ENCODE results near the gene FGF2.
A peak's percentile ranks its signal among the peaks of the same experiment; 100 is the strongest.
"Not testable (repeated sequence)": the region's sequence is repeated elsewhere in the genome, so short reads cannot be mapped to it uniquely, and the experiment has no call there.

The FGF2 gene

DNA sequence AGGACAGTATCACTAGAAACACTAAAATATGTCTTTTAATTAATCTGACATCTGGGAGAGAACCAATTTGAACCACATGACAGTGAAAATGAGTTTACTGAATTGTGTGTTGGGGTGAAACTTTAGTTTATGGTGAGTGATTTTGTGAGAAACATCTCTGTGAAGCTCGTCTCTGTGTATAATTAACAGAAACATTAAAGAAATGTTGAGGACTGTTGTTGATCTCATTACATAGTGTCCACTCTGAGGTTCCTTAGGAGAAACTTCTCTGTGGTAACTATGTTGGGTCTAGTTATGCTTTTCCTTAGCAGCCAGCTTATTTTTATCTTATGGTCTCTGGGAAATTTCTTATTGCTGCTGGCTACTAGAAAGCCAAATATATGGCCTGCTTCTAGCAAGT lies 15.8 kb downstream of the FGF2 start:
- Histone ChIP-seq H3K27ac (no peak overlapping the region), H3K4me3 (no peak overlapping the region)

DNA sequence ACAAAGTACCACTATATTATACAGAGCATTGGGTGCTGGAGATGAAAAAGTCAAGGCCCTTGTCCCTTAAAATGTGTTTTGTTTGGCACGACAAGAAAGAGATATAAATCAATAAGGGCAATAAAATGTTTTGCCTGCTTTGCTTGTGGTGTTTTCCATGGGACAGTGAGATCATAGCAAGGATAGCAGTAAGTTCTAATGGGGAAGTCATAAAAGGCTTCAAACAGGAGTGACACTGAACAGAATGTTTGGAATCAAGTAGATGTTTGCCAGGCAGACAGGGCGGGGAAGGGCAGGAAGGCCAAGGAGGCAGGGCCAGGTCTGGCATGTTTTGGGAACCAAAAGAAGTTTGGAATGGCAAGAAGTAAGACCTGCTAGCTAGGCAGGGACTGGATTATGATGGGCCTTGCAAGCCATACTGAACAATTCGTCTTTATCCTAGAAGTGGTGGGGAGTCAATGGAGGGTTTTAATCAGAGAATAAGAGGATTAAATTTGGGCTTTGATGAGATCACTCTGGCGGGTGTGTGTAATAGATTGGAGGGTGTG lies 16.4 kb downstream of the FGF2 start:
- H3K27ac ChIP-seq = peak overlapping the region in 4 of 21 experiments; percentile 0 to 49 (median 32)
- no peak overlapping the region for H3K4me3 ChIP-seq

DNA sequence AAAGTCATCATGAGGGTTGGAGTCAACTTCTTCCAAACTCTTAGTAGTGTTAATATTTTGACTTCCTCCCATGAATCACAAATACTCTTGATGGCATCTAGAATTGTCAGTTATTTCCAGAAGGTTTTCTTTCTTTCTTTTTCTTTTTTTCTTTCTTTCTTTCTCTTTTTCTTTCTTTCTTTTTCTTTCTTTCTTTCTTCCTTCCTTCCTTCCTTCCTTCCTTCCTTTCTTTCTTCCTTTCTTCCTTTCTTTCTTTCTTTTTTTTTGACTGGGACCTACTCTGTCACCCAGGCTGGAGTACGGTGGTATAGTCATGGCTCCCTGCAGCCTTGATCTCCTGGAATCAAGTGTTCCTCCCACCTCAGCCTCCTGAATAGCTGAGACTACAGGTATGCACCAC lies 17.8 kb downstream of the FGF2 start:
- not testable (repeated sequence) for H3K27ac ChIP-seq, H3K4me3 ChIP-seq

DNA sequence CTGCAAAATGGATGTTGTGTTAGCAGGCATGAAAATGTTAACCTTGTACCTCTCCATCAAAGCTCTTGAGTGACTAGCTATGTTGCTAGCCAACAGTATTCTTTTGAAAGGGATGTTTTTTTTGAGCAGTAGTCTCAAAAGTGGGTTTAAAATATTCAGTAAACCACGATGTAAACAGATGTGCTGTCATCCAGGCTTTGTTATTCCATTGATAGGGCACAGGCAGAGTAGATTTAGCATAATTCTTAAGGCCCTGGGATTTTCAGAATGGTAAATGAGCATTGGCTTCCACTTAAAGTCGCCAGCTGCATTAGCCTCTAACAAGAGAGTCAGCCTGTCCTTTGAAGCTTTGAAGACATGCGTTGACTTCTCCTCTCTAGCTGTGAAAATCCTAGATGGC lies 18.4 kb downstream of the FGF2 start:
- Histone ChIP-seq H3K4me3 (no peak overlapping the region), H3K27ac (no peak overlapping the region)

DNA sequence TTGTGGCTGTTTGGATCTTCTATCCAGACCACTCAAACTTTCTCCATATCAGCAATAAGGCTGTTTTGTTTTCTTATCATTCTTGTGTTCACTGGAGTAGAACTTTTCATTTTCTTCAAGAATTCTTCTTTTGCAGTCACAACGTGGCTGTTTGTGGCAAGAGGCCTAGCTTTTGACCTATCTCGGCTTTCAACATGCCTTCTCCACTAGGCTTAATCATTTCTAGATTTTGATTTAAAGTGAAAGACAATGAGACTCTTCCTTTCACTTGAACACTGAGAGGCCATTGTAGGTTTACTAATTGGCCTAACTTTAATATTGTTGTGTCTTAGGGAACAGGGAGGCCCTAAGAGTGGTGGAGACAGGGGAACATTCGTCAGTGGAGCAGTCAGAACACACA lies 19.1 kb downstream of the FGF2 start:
- Histone ChIP-seq H3K4me3 (no peak overlapping the region), H3K27ac (no peak overlapping the region)

DNA sequence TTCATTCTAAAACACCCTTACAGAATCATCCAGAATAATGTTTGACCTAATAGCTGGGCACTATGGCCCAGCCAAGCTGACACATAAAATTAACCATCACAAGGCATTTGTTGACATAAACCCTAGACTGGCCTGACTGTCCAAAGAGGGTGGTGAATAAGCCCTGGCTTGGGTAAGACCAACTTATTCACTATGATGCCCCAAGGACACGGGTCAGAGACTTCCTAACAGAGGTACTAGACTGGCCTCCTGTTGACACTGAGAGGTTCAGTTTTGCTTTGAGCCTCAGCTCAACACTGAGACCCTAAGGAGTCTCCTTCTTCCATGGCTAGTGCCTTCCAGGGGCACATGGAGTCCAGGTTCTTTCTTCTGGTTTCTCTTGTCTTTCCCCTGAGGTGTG lies 21.3 kb downstream of the FGF2 start:
- no peak overlapping the region for H3K4me3 ChIP-seq
- no peak overlapping the region for H3K27ac ChIP-seq

DNA sequence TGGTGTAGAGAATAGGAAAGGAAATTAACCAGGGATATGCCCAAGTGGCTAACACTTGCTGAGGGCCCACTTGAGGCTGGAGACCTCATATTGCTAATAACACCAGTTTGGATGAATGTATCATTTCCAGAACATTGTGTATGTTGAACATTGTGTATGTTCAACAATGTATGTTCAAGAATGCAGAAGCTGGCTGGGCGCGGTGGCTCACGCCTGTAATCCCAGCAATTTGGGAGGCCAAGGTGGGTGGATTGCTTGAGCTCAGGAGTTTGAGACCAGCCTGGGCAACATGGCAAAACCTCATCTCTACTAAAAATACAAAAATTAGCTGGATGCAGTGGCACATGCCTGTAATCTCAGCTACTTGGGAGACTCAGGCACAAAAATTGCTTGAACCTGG lies 23.2 kb downstream of the FGF2 start:
- not testable (repeated sequence) for H3K4me3 ChIP-seq, H3K27ac ChIP-seq

DNA sequence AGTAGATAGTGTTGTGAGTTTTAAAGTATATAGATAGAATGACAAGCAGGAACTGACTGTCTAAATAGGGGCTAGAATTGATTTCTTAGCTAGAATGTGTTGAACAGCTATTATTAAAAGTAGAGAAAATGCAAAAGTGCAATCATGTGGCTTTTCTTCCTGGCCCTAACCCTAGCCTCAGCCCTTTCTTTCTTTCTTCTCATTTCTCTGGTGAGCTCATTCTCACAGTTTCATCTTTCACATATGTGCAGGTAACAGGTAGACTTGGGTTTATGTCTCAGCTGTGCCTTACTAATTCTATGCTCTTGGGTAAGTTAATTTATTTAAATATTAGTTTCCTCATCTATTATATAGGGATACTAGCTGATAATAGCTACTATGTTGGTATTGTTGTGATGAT lies 24.9 kb downstream of the FGF2 start:
- Histone ChIP-seq H3K27ac (no peak overlapping the region), H3K4me3 (no peak overlapping the region)

DNA sequence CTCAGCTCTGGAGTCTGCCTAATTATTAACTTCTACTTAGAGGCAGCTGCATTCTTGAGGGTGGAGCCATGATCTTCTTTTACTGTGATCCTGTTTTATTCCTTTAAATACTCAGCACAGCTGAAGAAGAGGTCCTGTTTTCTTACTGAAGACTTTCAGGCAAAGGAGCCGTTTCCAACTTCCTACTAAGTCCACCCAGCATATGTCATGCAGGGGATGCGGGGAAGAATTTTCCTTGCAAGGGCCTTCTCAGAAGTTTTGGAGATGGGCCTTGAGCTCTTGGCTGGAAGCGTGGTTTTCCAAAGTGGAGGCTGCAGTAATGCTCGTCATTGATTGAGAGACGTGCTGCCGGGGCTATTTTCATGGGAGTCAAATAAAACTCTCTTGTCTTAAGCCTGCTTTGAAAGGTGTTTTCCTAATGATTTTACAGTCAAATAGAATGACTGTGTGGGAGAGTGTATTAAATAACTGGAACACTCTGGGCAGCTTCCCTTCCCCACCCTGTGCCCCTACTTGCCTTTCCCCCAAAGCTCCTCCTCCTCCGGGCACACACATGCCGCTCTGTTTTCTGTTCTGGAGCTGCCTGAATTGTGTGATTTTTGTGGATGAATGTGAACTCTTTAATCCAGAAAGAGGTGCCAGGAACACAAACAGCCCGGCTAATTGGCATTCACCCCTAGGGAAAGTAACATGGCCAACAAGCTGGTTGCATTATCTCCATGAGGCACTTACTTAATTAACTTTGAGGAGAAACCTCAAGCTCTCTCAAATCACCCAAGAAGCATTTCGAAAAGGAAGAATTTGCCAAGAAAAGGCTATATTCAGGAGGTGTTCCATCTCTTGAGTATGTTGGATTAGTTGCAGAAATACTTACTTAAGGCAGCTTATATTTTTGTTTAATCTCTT lies 28.1 kb downstream of the FGF2 start:
- Histone ChIP-seq H3K27ac (peak overlapping the region in 13 of 21 experiments; percentile 1 to 77 (median 57)), H3K4me3 (no peak overlapping the region)

DNA sequence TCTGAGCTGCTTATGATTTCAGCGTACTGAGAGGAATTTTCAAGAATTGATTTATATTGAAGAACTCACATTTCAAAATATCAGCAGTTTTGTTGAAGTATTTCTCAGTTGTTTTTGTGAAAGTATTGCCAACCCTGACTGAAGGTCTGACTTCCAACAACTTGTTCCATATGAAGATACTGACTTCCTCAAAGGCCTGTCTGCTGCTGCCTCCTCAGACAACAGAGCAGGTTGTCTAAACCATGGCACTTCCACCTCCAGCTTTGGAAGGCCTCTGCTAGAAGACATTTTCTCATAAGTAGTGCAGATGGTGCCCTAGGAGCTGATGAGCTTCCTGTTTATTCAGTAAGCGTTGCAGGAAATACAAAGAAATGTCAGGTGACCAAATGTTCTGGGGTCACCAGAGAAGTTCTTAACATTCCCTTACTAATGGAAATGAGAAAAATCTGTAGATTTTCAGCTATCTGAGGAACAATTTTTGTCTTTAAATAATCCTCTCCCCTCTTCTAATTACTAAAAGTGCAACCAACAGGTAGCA lies 28.8 kb downstream of the FGF2 start:
- no peak overlapping the region for H3K4me3 ChIP-seq
- H3K27ac ChIP-seq = peak overlapping the region in 11 of 21 experiments; percentile 1 to 77 (median 58)

DNA sequence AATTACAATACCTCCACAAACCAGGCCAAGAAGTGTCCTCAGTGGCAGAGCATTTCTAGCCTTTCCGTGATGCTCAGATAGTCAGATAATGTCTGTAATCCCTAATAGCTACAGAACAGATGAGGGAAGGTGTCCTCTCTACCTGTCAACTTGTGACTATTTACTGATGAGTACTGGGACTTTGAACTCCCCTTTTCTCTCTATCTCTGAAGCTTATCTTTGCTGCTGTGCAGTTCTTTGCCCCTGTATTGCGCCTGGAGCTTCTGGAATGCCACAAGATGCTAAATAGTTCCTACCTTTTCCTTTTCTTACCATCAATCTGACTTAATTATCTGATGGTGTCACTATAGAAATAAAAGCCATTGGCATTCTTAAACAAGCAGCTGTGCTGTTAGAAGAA lies 30.5 kb downstream of the FGF2 start:
- H3K4me3 ChIP-seq = no peak overlapping the region
- H3K27ac ChIP-seq = no peak overlapping the region

DNA sequence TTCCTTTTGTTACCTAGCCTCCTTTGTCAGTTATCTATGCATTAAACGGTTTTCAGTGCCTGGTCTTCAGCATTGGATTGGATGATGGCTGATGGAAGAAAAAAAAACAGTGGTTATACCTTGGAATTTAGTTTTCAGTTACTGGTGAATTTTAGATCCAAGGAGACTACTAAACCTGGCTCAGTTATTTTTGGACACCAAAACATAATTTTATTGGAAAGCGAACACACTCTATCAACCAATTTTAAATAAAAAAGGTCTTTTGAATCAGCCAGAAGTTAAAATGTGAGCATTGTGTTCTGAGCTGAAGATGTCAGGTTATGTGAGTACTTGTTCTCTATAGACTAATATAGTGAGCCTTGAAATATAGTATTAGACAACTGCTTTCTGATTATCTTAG lies 32.1 kb downstream of the FGF2 start:
- Histone ChIP-seq H3K27ac (no peak overlapping the region), H3K4me3 (no peak overlapping the region)

DNA sequence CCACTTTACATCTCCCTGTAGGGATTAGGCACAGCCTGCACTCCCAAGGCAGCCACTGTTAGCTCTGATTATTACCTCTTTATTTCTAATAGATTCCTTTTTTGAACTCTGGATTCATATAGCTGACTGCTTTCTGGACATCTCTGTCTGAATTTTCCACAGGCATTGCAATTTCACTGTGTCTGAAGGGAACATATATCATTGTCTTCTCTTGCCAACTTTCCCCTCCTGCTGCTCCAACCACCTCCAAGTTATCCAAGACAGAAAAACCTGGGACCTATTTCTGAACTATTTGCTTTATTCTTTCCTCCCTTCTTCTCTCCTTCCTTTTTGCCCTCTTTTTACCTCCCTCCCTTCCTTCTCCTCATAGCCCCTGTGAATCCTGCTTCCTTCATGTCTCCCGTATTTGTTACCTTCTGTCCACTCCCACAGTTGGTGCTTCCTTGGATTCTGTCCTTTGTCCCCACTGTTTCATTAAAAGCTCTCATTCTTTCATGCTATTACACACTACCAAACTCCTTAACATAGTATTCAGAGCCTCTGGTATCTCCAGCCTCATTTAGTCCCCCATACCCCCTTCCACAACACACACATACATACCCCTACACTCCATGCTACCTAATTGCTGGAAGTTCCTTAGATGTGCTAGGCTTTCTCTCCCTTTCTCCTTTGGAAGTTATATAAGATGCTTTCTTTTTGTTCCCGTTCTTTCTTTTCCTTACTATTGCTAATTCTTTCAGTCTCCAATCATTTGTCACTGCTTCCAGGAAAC lies 34.7 kb downstream of the FGF2 start:
- Histone ChIP-seq H3K27ac (no peak overlapping the region), H3K4me3 (no peak overlapping the region)

DNA sequence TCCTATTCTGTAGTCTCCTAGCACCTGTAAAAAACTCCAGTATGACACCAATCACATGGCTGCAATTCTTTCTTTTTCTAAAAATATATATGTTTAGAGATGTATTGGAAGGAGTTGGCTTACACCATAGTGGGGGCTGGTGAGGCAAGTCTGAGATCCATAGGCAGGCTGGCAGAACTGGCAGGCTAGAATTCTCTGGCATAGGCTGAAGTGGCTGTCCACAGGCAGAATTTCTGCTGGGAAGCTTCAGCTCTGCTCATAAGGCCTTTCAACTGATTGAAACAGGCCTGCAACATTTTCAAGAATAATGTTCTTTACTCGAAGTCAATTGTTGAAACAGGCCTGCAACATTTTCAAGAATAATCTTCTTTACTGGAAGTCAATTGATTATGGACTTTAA lies 37.0 kb downstream of the FGF2 start:
- Histone ChIP-seq H3K4me3 (no peak overlapping the region), H3K27ac (no peak overlapping the region)

DNA sequence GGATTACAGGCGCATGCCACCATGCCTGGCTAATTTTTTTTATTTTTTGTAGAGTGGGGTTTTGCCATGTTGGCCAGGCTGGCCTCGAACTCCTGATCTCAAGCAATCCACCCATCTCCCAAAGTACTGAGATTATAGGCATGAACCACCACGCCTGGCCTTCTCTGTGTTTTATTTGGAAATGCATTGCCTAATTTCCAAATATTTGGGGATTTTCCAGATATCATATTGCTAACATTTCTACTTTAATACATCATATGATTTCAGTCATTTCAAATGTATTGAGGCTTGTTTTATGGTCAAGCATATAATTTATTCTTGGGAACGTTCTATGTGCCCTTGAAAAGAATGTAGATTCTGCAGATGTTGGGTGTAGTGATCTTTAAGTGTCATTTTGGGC lies 38.8 kb downstream of the FGF2 start:
- Histone ChIP-seq H3K27ac (no peak overlapping the region), H3K4me3 (no peak overlapping the region)

DNA sequence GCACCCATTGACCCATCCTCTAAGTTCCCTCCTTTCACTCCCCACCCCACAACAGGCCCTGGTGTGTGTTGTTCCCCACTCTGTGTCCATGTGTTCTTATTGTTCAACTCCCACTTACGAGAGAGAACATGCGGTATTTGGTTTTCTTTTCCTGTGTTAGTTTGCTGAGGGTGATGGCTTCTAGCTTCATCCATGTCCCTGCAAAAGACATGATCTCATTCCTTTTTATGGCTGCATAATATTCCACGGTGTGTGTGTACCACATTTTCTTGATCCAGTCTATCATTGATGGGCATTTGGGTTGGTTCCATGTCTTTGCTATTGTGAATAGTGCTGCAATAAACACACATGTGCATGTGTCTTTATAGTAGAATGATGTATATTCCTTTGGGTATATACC lies 41.6 kb downstream of the FGF2 start:
- H3K4me3 ChIP-seq, H3K27ac ChIP-seq: not testable (repeated sequence)

DNA sequence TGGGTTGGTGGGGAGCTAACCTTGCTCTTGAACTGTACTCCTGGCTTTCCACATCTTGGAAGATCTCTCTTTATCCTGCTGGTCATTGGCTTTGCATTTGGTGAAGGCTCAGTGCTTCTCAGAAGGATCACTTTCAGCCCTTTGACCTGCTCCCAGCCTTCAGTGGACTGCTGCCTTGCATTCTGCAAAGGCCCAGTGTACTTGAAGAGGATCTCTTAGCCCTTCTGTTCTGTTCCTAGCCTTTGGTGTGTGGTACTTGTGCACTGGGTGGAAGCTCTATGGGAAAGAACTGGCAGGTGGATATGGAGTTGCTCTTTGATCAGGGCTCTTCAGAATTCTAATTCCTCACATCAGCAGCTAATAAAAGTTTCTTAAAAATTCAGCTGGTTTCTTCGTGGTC lies 46.5 kb downstream of the FGF2 start:
- no peak overlapping the region for H3K4me3 ChIP-seq
- no peak overlapping the region for H3K27ac ChIP-seq

DNA sequence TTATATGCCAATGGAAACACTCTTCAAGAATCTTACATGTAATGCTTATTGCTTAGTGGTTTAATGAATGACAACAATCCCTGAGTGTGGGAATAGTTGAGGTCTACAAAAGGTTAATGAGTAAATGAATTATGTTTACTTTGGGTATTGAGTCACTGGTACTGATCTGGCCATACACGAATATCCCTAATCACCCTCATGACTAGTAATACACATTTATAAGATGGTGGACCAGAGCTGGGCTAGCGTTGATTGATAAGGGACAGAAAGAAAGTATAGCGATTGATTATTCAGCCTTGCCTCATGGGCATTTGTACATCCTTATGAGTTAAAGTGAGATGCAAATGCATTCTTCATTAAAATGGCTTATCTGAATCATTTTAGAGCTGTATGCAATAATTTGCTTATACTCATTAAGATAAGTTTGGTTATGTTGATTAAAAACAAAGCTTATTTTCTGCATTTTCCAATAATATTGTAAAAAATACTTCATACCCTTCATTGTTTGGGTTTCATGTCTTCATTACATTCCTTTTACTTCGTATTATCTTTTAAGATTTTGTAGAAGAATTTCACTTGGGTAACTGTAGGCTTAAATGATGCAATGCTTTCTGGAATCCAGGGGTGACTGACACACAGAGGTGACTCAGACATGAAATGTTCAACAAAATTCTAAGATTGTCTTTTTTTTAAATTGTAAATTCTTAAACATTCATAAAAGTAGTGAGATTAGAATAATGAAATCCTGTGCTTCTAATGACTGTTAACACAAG lies 47.4 kb downstream of the FGF2 start:
- H3K27ac ChIP-seq = no peak overlapping the region
- H3K4me3 ChIP-seq = no peak overlapping the region

DNA sequence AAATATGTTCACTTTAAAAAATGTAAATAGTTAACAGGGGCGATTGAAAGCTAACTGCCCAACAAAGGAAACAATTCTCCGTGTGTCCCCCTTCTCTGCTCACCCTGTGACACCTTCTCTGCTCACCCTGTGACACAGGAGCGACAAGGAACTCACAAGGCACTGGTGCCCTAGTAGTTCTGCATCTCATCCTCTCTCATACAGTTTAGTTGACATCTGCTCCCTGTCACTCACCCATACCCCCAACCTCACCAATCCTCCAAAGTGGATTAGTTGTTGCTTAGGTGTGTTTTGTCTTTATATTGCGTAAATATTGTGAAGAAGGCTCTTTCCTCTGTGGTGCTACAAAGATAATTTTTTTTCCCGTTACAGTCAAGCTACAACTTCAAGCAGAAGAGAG lies 49.3 kb downstream of the FGF2 start:
- no peak overlapping the region for H3K4me3 ChIP-seq
- no peak overlapping the region for H3K27ac ChIP-seq

DNA sequence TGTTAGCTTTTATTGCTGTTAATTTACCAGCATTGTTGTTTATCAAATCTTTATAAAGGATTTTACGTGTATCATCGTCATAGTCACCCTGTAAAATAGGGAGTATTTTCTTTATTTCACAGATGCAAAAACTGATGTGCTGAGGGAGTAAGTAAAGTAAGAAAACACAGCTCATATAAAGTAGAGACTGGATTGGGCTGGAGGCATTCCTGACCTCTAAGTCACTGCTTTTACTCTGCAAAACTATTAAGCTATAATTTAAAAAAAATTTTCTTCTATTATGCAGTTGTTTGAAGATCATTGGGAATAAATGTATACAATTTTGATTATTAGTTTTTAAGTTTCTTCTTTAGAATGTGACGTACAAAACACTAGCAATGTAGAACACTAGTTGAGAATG lies 49.8 kb downstream of the FGF2 start:
- no peak overlapping the region for H3K4me3 ChIP-seq
- no peak overlapping the region for H3K27ac ChIP-seq

All from skin epidermis (tissue), 12 donors.